ENCODE measurements around the gene CETN1. TPM values are rescaled to one million over a fixed set of nuclear protein-coding genes. Genes with fewer than 3 reads are reported as not detected.

CETN1 gene
- total RNA-seq, 4 donors from 2014 or later: not detected

DNA sequence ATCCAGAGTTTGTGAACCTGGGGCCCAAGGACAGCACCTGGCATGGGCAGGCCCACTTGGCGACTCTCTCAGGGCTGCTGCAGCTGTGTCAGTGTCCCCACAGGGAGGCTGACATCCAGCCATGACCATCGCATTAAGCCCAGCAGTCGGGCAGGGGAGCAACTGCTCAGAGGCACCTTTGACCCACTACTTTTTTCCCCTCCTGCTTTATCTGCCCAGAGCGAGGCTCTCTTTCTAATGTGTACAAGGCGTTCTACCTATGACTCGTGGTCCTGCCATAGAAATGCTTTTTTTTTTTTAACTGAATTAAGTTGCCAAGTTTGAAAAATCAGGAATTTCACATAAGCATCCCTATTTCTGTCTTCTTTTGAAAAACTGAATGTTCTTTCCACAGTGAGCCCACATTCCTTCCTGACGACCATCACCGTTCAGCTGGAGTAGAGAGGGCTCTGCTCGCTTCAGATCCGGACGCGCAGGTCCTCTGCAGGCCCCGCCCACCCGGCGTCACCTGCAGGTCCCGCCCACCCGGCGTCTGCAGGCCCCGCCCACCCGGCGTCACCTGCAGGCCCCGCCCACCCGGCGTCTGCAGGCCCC is 16.2 kb downstream of the CETN1 start:
- TF ChIP-seq POLR2A (IDR thresholded peaks at IDR 0.05): no peak
- TF ChIP-seq, protein P1, sequence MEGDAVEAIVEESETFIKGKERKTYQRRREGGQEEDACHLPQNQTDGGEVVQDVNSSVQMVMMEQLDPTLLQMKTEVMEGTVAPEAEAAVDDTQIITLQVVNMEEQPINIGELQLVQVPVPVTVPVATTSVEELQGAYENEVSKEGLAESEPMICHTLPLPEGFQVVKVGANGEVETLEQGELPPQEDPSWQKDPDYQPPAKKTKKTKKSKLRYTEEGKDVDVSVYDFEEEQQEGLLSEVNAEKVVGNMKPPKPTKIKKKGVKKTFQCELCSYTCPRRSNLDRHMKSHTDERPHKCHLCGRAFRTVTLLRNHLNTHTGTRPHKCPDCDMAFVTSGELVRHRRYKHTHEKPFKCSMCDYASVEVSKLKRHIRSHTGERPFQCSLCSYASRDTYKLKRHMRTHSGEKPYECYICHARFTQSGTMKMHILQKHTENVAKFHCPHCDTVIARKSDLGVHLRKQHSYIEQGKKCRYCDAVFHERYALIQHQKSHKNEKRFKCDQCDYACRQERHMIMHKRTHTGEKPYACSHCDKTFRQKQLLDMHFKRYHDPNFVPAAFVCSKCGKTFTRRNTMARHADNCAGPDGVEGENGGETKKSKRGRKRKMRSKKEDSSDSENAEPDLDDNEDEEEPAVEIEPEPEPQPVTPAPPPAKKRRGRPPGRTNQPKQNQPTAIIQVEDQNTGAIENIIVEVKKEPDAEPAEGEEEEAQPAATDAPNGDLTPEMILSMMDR (IDR thresholded peaks at IDR 0.05): no peak
- H3K4me1 ChIP-seq: peaks cover 0 to 9% (median 0%) of the 10 kb centered on the region in 4 donors
- DNase-seq: peak in 2 of 3 donors; percentile 18 to 73
- H3K27ac ChIP-seq: no peak overlapping the region
- H3K4me3 ChIP-seq: peak overlapping the region in 2 of 4 donors; percentile 22 to 34
- no peaks in the 10 kb centered on the region for H3K36me3 ChIP-seq
- H3K9me3 ChIP-seq: peaks cover 0 to 7% (median 0%) of the 10 kb centered on the region in 4 donors
- no peaks in the 10 kb centered on the region for H3K27me3 ChIP-seq

DNA sequence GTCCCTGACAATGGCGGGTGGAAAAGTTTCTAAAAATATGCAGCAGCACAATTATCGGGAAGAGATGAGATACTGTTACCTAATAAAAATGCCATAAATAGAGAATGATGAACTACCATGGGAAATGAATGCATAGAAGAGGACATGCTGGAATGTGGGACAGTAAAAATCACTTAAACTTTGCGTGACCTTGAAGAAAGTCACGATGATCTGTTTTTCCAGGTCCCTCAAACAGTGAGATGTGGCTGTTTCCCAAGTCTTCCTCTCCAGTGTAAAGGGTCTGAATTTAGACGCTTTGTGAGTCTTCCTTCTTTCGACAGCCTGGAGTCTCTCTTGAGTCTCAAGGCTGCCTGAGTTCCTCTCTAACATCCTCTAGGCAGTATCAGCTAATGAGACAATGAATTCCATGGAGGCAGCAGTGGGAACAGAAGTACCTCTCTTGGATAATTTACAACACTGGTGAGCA is 18.0 kb downstream of the CETN1 start:
- Histone ChIP-seq H3K27ac (no peak overlapping the region), H3K9me3 (peaks cover 0 to 7% (median 0%) of the 10 kb centered on the region in 4 donors), H3K27me3 (no peaks in the 10 kb centered on the region), H3K4me1 (peaks cover 0 to 9% (median 0%) of the 10 kb centered on the region in 4 donors), H3K36me3 (no peaks in the 10 kb centered on the region), H3K4me3 (no peak overlapping the region)
- no peak for DNase-seq
- no peak for TF ChIP-seq POLR2A (IDR thresholded peaks at IDR 0.05)
- TF ChIP-seq, protein P1 (IDR thresholded peaks at IDR 0.05): no peak

DNA sequence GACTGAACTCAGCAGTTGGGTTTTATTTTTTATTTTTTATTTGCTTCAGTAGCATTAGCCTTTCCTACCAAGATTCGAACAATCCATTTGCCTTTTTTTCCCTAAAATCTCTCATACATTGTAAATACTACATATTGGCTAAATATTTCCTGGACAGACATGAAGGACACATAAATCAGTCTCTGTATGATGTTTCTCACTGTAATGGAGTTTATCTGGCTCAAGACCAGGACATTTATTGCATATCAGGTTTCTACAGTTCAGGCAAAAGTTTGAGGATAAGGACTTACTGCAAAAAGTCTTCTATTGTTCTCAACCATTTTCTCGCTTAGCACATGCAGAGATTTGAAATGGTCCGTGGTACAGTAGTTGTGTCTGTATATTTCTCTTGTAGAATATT is 19.9 kb downstream of the CETN1 start:
- Histone ChIP-seq H3K27ac (no peak overlapping the region), H3K4me3 (no peak overlapping the region), H3K36me3 (no peaks in the 10 kb centered on the region), H3K4me1 (peaks cover 0 to 9% (median 0%) of the 10 kb centered on the region in 4 donors), H3K27me3 (no peaks in the 10 kb centered on the region), H3K9me3 (peaks cover 0 to 7% (median 0%) of the 10 kb centered on the region in 4 donors)
- no peak for DNase-seq
- TF ChIP-seq, protein P1 (IDR thresholded peaks at IDR 0.05): no peak
- TF ChIP-seq POLR2A (IDR thresholded peaks at IDR 0.05): no peak

DNA sequence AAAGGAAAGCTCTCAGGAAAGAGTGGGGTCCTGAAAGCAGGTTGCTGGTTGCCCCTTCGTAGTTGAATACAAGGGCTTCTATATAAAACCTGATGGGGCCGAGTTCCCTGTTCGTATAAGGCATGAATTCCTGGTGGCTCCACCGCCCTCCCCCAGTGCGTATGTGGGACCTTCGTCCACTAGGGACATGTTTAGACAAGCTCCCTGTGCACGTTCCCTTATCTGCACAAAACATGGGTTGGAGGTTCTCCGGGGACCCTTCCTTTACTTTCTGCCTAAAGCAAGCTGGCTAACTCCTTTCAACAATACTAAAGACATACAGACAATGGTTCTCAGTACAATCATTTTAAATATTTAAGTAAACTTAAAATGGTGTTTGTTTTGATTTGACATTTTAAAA is 24.6 kb downstream of the CETN1 start:
- no peak for TF ChIP-seq POLR2A (IDR thresholded peaks at IDR 0.05)
- TF ChIP-seq, protein P1 (IDR thresholded peaks at IDR 0.05): no peak
- H3K9me3 ChIP-seq: no peaks in the 10 kb centered on the region

DNA sequence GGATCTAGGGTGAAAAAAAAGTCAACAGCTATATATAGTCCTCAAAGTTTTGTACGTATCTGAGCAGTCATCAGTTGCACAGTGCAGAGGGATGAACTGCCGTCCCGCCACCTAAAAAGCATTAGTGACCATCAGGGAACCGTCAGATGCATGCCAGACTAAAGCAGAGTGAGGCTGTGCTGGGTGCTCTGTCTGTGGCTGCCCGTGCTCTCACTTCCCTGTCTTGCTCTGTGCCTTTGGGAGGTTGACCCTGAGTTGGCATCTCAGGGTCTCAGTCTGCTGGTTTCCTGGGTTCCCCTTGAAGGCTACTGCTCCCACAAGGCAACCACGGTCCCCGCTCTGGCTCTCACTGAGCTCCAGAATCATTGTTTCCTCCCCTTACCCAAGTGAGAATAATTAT is 27.8 kb downstream of the CETN1 start:
- TF ChIP-seq POLR2A (IDR thresholded peaks at IDR 0.05): no peak
- H3K4me1 ChIP-seq: no peaks in the 10 kb centered on the region

More for the DNA sequence above, 24.6 kb downstream of the CETN1 start:
- Histone ChIP-seq H3K36me3 (no peaks in the 10 kb centered on the region), H3K27me3 (no peaks in the 10 kb centered on the region), H3K4me1 (no peaks in the 10 kb centered on the region), H3K27ac (no peak overlapping the region), H3K4me3 (no peak overlapping the region)
- no peak for DNase-seq

DNA sequence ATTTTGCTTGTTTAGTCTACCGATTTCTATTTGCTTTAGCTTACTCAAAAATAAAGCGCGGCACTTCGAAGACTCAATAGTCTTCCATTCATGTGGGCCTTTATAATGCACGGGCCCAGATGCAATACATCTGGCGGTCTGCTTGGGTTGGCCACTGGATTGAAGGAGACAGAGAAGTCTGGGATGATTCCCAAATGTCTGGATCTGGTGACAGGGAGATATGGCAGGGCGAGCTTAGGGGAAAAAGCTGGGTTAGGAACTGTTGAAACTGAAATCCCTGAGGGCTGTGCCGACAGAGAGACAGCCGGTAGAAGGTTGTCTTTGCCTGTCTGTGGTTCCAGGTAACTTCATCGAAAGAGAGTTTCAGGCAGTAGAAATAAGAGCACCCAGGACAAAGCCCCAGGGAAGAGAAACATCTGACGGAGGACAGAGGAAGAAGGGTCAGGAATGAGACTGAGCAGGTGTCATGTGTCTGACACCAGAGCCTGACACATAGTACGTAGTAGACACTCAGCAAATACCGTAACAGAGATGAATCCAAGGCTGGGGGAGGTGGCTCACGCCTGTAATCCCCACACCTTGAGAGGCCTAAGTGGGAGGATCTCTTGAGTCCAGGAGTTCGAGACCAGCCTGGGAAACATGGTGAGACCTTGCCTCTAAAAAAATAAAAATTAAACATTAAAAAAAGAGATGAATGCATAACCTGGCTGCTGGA is 30.2 kb downstream of the CETN1 start:
- Histone ChIP-seq H3K27ac (no peak overlapping the region), H3K4me1 (no peaks in the 10 kb centered on the region), H3K36me3 (no peaks in the 10 kb centered on the region), H3K27me3 (no peaks in the 10 kb centered on the region), H3K9me3 (no peaks in the 10 kb centered on the region), H3K4me3 (no peak overlapping the region)
- no peak for DNase-seq
- TF ChIP-seq POLR2A (IDR thresholded peaks at IDR 0.05): no peak
- TF ChIP-seq, protein P1 (IDR thresholded peaks at IDR 0.05): no peak

More for the DNA sequence above, 27.8 kb downstream of the CETN1 start:
- no peak overlapping the region for H3K4me3 ChIP-seq
- no peaks in the 10 kb centered on the region for H3K27me3 ChIP-seq
- H3K36me3 ChIP-seq: no peaks in the 10 kb centered on the region
- H3K9me3 ChIP-seq: no peaks in the 10 kb centered on the region
- DNase-seq: no peak
- H3K27ac ChIP-seq: no peak overlapping the region
